SK-N-SH (cell line): Measurements from ENCODE around the gene NPHP1.

Experiments used
- EP300 ChIP-seq, 2 experiments: IDR thresholded peaks; 2 replicates each; pipeline versions ENCODE4 v1.4.0 to v1.6.1; 2012; ENCODE audit warnings: borderline replicate concordance in 1 of 2, low read depth in 1 of 2, low read length in 1 of 2
- EZH2phosphoT487 ChIP-seq: fragments of 200-600 bp; sonication (generic); IDR thresholded peaks from 2 replicates; pipeline ENCODE4 v1.6.1; 2017; ENCODE audit warnings: low read depth, mixed run types, mild to moderate bottlenecking, antibody characterized with exemption, moderate library complexity, borderline replicate concordance
- FOSL2 ChIP-seq: IDR thresholded peaks from 2 replicates; pipeline ENCODE4 v1.4.0; 2012; ENCODE audit warnings: low read depth, mild to moderate bottlenecking, moderate library complexity, borderline replicate concordance
- FOXJ3 ChIP-seq: sonication (generic); formaldehyde crosslinking; IDR thresholded peaks from 2 replicates; pipeline ENCODE4 v1.5.1; 2020; ENCODE audit warnings: mild to moderate bottlenecking, missing genetic modification reagents
- FOXM1 ChIP-seq: IDR thresholded peaks from 2 replicates; pipeline ENCODE4 v1.4.0; 2012; ENCODE audit warnings: low read depth, mild to moderate bottlenecking
- GABPA ChIP-seq: IDR thresholded peaks from 2 replicates; pipeline ENCODE4 v1.4.0; 2012; ENCODE audit warnings: low read depth, mild to moderate bottlenecking
- MXI1 ChIP-seq: IDR thresholded peaks from 2 replicates; pipeline ENCODE4 v1.6.1; 2012; ENCODE audit warnings: mild to moderate bottlenecking, low read depth, low read length, improper control_type of control experiment
- NRF1 ChIP-seq: IDR thresholded peaks from 2 replicates; pipeline ENCODE4 v1.6.1; 2012; ENCODE audit warnings: low read depth, mild to moderate bottlenecking, low read length
- POLR2AphosphoS5 ChIP-seq: IDR thresholded peaks from 2 replicates; pipeline ENCODE4 v1.6.1; 2012; ENCODE audit warnings: low read depth, low read length
- RXRA ChIP-seq: IDR thresholded peaks from 2 replicates; pipeline ENCODE4 v1.4.0; 2012; ENCODE audit warnings: low read depth, mild to moderate bottlenecking, borderline replicate concordance
- TF ChIP-seq, protein P1 (sequence below): fragments of 200-600 bp; sonication (generic); IDR thresholded peaks from 2 replicates; pipeline ENCODE4 v1.6.1; 2017; ENCODE audit warnings: antibody characterized with exemption, mild to moderate bottlenecking, moderate library complexity
- TF ChIP-seq, protein P2 (sequence below): IDR thresholded peaks from 2 replicates; pipeline ENCODE4 v1.4.0; 2012; ENCODE audit warnings: low read depth

DNA sequence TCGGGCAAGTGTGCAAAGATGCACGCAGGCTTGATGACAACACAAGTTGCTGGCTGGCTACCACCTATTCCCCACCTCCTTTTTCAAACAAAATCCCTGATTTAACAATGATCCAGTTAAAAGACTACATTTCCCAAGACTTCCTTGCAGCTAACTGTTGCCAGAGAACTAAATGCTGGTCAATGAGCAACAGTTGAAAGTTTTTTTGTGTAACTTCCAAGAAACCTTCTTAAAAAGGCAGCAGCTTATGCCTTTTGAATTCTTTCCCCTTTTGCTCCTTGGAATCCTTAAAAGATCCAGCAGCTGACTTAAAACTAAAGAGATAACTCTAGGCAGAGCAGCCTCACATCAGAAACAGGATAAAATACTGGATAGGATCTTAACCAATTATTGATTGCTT, 38.5 kb downstream of the NPHP1 start:
- TF ChIP-seq, protein P1, sequence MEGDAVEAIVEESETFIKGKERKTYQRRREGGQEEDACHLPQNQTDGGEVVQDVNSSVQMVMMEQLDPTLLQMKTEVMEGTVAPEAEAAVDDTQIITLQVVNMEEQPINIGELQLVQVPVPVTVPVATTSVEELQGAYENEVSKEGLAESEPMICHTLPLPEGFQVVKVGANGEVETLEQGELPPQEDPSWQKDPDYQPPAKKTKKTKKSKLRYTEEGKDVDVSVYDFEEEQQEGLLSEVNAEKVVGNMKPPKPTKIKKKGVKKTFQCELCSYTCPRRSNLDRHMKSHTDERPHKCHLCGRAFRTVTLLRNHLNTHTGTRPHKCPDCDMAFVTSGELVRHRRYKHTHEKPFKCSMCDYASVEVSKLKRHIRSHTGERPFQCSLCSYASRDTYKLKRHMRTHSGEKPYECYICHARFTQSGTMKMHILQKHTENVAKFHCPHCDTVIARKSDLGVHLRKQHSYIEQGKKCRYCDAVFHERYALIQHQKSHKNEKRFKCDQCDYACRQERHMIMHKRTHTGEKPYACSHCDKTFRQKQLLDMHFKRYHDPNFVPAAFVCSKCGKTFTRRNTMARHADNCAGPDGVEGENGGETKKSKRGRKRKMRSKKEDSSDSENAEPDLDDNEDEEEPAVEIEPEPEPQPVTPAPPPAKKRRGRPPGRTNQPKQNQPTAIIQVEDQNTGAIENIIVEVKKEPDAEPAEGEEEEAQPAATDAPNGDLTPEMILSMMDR, result no peak
- TF ChIP-seq EP300 (IDR thresholded peaks at IDR 0.05; ENCODE audit: borderline replicate concordance in 1 of 2, low read depth in 1 of 2, low read length in 1 of 2) (no peak), RXRA (no peak), FOXJ3 (CRISPR knock-in tag) (no peak), GABPA (no peak), MXI1 (no peak), FOSL2 (no peak), EZH2phosphoT487 (no peak), NRF1 (no peak), FOXM1 (no peak), POLR2AphosphoS5 (no peak)
- TF ChIP-seq, protein P2, sequence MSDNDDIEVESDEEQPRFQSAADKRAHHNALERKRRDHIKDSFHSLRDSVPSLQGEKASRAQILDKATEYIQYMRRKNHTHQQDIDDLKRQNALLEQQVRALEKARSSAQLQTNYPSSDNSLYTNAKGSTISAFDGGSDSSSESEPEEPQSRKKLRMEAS, result no peak
